IMR-90 (cell line): Measurements from ENCODE around the gene SMIM9. TPM values are rescaled to one million over a fixed set of nuclear protein-coding genes. Genes with fewer than 3 reads are reported as not detected.

Experiments
- ATAC-seq: fragments of 200-7000 bp; cut with Tn5 transposase; 2 replicates; pipeline ENCODE4 v1.9.1; 2020; ENCODE audit warnings: low read depth, mild to moderate bottlenecking, moderate library complexity
- BruUV-seq: library from RNA; stranded (reverse); fragments of 400-500 nt; replicated peaks from 2 replicates; lab custom pipeline; 2021; lab: Mats Ljungman, UMichigan
- CTCF ChIA-PET: fragments of 300-600 bp; formaldehyde crosslinking; extraction: SDS; loops from one replicate; lab custom pipeline; 2021; ENCODE audit warnings: antibody characterized with exemption; lab: Yijun Ruan, JAX
- POLR2A ChIA-PET: fragments of 300-600 bp; sonication (Branson Sonifier 250); formaldehyde crosslinking; loops from one replicate; lab custom pipeline; 2022; ENCODE audit warnings: antibody characterized with exemption; ENCODE audit not compliant: unreplicated experiment; lab: Charles Lee
- DNase-seq: peaks from one replicate; pipeline ENCODE4 v3.0.0; 2013
- H2AFZ ChIP-seq: replicated peaks from 2 replicates; pipeline ENCODE3; 2013; ENCODE audit warnings: low read length, mild to moderate bottlenecking; ENCODE audit not compliant: poor library complexity
- H2AK5ac ChIP-seq: 2 replicates; pipeline ENCODE4 v1.6.1; 2013; ENCODE audit warnings: low read depth, low read length, inconsistent platforms
- H2AK9ac ChIP-seq: replicated peaks from 2 replicates; pipeline ENCODE3; 2013; ENCODE audit warnings: mild to moderate bottlenecking, low read depth, low read length, moderate library complexity; ENCODE audit not compliant: poor library complexity
- H2BK120ac ChIP-seq: 2 replicates; pipeline ENCODE4 v1.6.1; 2013; ENCODE audit warnings: low read depth, low read length, inconsistent platforms
- H2BK15ac ChIP-seq: 3 replicates; pipeline ENCODE4 v1.6.1; 2013; ENCODE audit warnings: low read depth, low read length, inconsistent platforms
- H2BK20ac ChIP-seq: 2 replicates; pipeline ENCODE4 v1.6.1; 2013; ENCODE audit warnings: low read depth, mild to moderate bottlenecking, inconsistent platforms, low read length, moderate library complexity
- H2BK5ac ChIP-seq: 2 replicates; pipeline ENCODE4 v1.6.1; 2013; ENCODE audit warnings: mild to moderate bottlenecking, low read depth, low read length, inconsistent platforms; ENCODE audit not compliant: poor library complexity, severe bottlenecking
- H3K14ac ChIP-seq: replicated peaks from 2 replicates; pipeline ENCODE4 v1.6.1; 2013; ENCODE audit warnings: low read depth, low read length, inconsistent platforms
- H3K18ac ChIP-seq: 2 replicates; pipeline ENCODE4 v1.6.1; 2013; ENCODE audit warnings: low read depth, low read length, control low read depth
- H3K23ac ChIP-seq: 2 replicates; pipeline ENCODE4 v1.6.1; 2013; ENCODE audit warnings: low read depth, low read length, inconsistent platforms
- H3K27ac ChIP-seq: 2 replicates; pipeline ENCODE4 v1.5.1; 2013; ENCODE audit warnings: mild to moderate bottlenecking, control low read depth, low read length; ENCODE audit not compliant: insufficient read depth
- H3K27me3 ChIP-seq: 2 replicates; pipeline ENCODE4 v1.6.1; 2013; ENCODE audit warnings: low read length; ENCODE audit not compliant: control insufficient read depth, insufficient read depth
- H3K36me3 ChIP-seq: 2 replicates; pipeline ENCODE4 v1.6.1; 2013; ENCODE audit warnings: low read length, mixed read lengths; ENCODE audit not compliant: control insufficient read depth, insufficient read depth
- H3K4ac ChIP-seq: 2 replicates; pipeline ENCODE4 v1.6.1; 2013; ENCODE audit warnings: low read depth, low read length, inconsistent platforms
- H3K4me1 ChIP-seq: 2 replicates; pipeline ENCODE4 v1.6.1; 2013; ENCODE audit warnings: low read length, mixed read lengths; ENCODE audit not compliant: control insufficient read depth, insufficient read depth
- H3K4me2 ChIP-seq: 2 replicates; pipeline ENCODE4 v1.6.1; 2013; ENCODE audit warnings: low read depth, mild to moderate bottlenecking, control low read depth, low read length, moderate library complexity
- H3K4me3 ChIP-seq: 2 replicates; pipeline ENCODE4 v1.5.1; 2013; ENCODE audit warnings: low read depth, mild to moderate bottlenecking, control low read depth, low read length, moderate library complexity; ENCODE audit not compliant: insufficient read depth
- H3K56ac ChIP-seq: 2 replicates; pipeline ENCODE4 v1.6.1; 2013; ENCODE audit warnings: low read length, inconsistent platforms; ENCODE audit not compliant: insufficient read depth; ENCODE audit errors: extremely low read depth
- H3K79me1 ChIP-seq, 2 experiments: 2 replicates each; pipeline ENCODE4 v1.6.1; 2013; ENCODE audit warnings: low read length in 2 of 2, inconsistent platforms in 1 of 2, low read depth in 1 of 2
- H3K9ac ChIP-seq: 2 replicates; pipeline ENCODE4 v1.6.1; 2013; ENCODE audit warnings: low read depth, low read length, control low read depth
- H3K9me1 ChIP-seq: 2 replicates; pipeline ENCODE4 v1.6.1; 2013; ENCODE audit warnings: low read length, inconsistent platforms; ENCODE audit not compliant: insufficient read depth
- H3K9me3 ChIP-seq: 2 replicates; pipeline ENCODE4 v1.6.1; 2013; ENCODE audit warnings: low read length; ENCODE audit not compliant: control insufficient read depth, insufficient read depth
- H4K20me1 ChIP-seq: 2 replicates; pipeline ENCODE4 v1.6.1; 2013; ENCODE audit warnings: low read length, inconsistent platforms; ENCODE audit not compliant: insufficient read depth
- H4K5ac ChIP-seq: 2 replicates; pipeline ENCODE4 v1.6.1; 2013; ENCODE audit warnings: mild to moderate bottlenecking, low read depth, low read length, control low read depth
- H4K8ac ChIP-seq, 2 experiments: 2 replicates each; pipeline ENCODE4 v1.6.1; 2013; ENCODE audit warnings: low read depth in 2 of 2, low read length in 2 of 2, control low read depth in 1 of 2, inconsistent platforms in 1 of 2
- H4K91ac ChIP-seq: 2 replicates; pipeline ENCODE4 v1.6.1; 2013; ENCODE audit warnings: low read depth, low read length, inconsistent platforms; ENCODE audit not compliant: insufficient read depth
- BHLHE40 ChIP-seq: fragments of 150-350 bp; IDR thresholded peaks from 2 replicates; pipeline ENCODE4 v1.6.1; 2016; ENCODE audit warnings: mild to moderate bottlenecking, low read depth, low read length
- CEBPB ChIP-seq: IDR thresholded peaks from 2 replicates; pipeline ENCODE4 v1.6.1; 2012; ENCODE audit warnings: low read depth, low read length, improper control_type of control experiment
- CHD1 ChIP-seq: IDR thresholded peaks from 2 replicates; pipeline ENCODE4 v1.6.1; 2012; ENCODE audit warnings: low read depth, low read length, improper control_type of control experiment
- MAFK ChIP-seq: IDR thresholded peaks from 2 replicates; pipeline ENCODE4 v1.6.1; 2012; ENCODE audit warnings: low read depth, low read length, improper control_type of control experiment
- MXI1 ChIP-seq: IDR thresholded peaks from 2 replicates; pipeline ENCODE4 v1.6.1; 2012; ENCODE audit warnings: low read depth, mild to moderate bottlenecking, low read length, moderate library complexity, borderline replicate concordance
- NFE2L2 ChIP-seq: fragments of 150-350 bp; IDR thresholded peaks from 2 replicates; pipeline ENCODE4 v1.6.1; 2016; ENCODE audit warnings: low read depth, mild to moderate bottlenecking, low read length
- POLR2A ChIP-seq: IDR thresholded peaks from 2 replicates; pipeline ENCODE4 v1.6.1; 2012; ENCODE audit warnings: mild to moderate bottlenecking, low read depth, low read length
- RCOR1 ChIP-seq: IDR thresholded peaks from 2 replicates; pipeline ENCODE4 v1.6.1; 2012; ENCODE audit warnings: mild to moderate bottlenecking, low read length, improper control_type of control experiment; ENCODE audit not compliant: insufficient replicate concordance
- RFX5 ChIP-seq: IDR thresholded peaks from 2 replicates; pipeline ENCODE4 v1.8.0; 2012; ENCODE audit warnings: low read depth, mild to moderate bottlenecking, low read length, moderate library complexity
- WGBS, 2 experiments: methylation state at CpG; one replicate each; pipeline versions ENCODE4 v1.1.5 to v1.1.7; 2013; ENCODE audit warnings: missing lambda C conversion rate in 2 of 2; ENCODE audit not compliant: insufficient read length in 1 of 2; ENCODE audit errors: extremely low coverage in 2 of 2; 5-methylcytosine and 5-hydroxymethylcytosine counted together
- dilution Hi-C: fragments of 300-500 bp; cut with HindIII; formaldehyde crosslinking; loops from one replicate; pipeline ENCODE4 v1.14.3; 2018; ENCODE audit warnings: low sequenced_read_pairs; ENCODE audit not compliant: unreplicated experiment
- in situ Hi-C: fragments of 300-500 bp; cut with MboI; formaldehyde crosslinking; loops from 3 replicates; pipeline ENCODE4 v1.14.3; 2019; ENCODE audit warnings: low sequenced_read_pairs, inconsistent platforms, mixed read lengths
- intact Hi-C: fragments of 100-400 bp; cut with micrococcal nuclease; formaldehyde crosslinking; loops from 2 replicates; pipeline ENCODE4 v1.10.0; 2022
- polyA plus RNA-seq, 3 experiments: library from polyadenylated mRNA; depleted of rRNA; stranded (reverse); fragments of >200 nt; gene quantifications; 2 replicates each; pipeline ENCODE4 v1.2.3, GENCODE V29; 2012; ENCODE audit warnings: low replicate concordance in 1 of 3
- total RNA-seq: library from RNA; depleted of rRNA; stranded (reverse); fragments of >200 nt; gene quantifications from 2 replicates; pipeline ENCODE4 v1.2.3, GENCODE V29; 2012
- TF ChIP-seq, protein P1 (sequence below): fragments of 150-350 bp; IDR thresholded peaks from 2 replicates; pipeline ENCODE4 v1.6.1; 2017; ENCODE audit warnings: mild to moderate bottlenecking, antibody characterized with exemption, low read length, low read depth
- TF ChIP-seq, protein P2 (sequence below): conservative IDR thresholded peaks from 2 replicates; pipeline ENCODE4 v1.5.1; 2012; ENCODE audit warnings: mild to moderate bottlenecking, low read depth, low read length, improper control_type of control experiment

The SMIM9 gene
- total and polyA plus RNA-seq, 2 of the 4 experiments (the other 2 are of a cell fraction): not detected

DNA sequence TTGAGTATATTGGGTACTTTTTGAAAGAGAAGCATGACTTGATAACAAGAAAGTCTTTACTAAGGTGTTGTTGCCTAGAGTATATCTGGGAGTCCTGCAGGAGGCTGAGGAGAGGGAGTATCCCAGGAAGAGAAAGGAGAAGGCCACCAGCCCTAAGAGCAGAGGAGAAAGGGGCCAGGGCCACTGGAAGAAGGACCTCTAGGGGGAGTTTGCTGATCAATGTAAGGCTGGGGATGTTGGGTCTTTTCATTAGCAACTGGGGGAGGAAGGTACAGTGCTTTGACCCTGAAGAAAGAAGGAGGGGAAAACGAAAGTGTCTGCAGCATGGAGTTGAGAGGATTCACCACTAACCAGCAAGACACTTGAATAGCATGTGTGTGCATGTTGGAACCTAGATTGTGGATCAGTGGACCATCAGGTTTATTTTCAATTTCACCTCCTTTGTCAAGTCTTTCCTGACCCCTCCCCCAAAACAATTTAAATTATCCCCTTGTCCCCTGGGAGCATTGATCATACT lies 4.5 kb downstream of the SMIM9 start:
- Histone ChIP-seq H4K8ac (no peak overlapping the region), H3K9ac (no peak overlapping the region), H3K4me2 (0 out of 2 replicates have a peak overlapping the region, but pooled peaks have one; percentile 35), H2AK5ac (no peak overlapping the region), H3K27me3 (no peaks in the 10 kb centered on the region), H2BK5ac (no peak overlapping the region), H3K27ac (no peak overlapping the region), H3K9me3 (peaks cover 2% of the 10 kb centered on the region; the same call in 1 of the 2 replicates), H4K91ac (no peak overlapping the region), H3K56ac (no peak overlapping the region), H3K36me3 (no peaks in the 10 kb centered on the region), H2BK15ac (no peak overlapping the region), H2AK9ac (no peak overlapping the region), H3K23ac (no peak overlapping the region), H4K5ac (no peak overlapping the region), H2BK120ac (no peak overlapping the region), H3K9me1 (no peaks in the 10 kb centered on the region), H2BK20ac (no peak overlapping the region), H3K14ac (no peak overlapping the region), H3K4me3 (no peak overlapping the region), H3K4me1 (no peaks in the 10 kb centered on the region), H2AFZ (no peak overlapping the region), H3K4ac (no peak overlapping the region), H3K79me1 (no peaks in the 10 kb centered on the region), H4K20me1 (no peaks in the 10 kb centered on the region), H3K18ac (no peak overlapping the region)
- no CpG with 5 or more reads among the region's 1 CpG for whole genome bisulfite sequencing, 2 experiments
- in situ Hi-C loops (no loop called here), dilution Hi-C loops (no loop called here), intact Hi-C loops (no loop called here)
- ATAC-seq (no peak), DNase-seq (no peak)
- POLR2A ChIA-PET: no interaction called here
- CTCF ChIA-PET: no interaction called here
- no TSS peak for BruUV-seq
- TF ChIP-seq RFX5 (no peak), MXI1 (no peak), RCOR1 (no peak), CHD1 (no peak), NFE2L2 (no peak), MAFK (no peak), CEBPB (no peak), BHLHE40 (no peak), POLR2A (no peak)
- TF ChIP-seq, protein P1, sequence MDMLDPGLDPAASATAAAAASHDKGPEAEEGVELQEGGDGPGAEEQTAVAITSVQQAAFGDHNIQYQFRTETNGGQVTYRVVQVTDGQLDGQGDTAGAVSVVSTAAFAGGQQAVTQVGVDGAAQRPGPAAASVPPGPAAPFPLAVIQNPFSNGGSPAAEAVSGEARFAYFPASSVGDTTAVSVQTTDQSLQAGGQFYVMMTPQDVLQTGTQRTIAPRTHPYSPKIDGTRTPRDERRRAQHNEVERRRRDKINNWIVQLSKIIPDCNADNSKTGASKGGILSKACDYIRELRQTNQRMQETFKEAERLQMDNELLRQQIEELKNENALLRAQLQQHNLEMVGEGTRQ: no peak
- TF ChIP-seq, protein P2, sequence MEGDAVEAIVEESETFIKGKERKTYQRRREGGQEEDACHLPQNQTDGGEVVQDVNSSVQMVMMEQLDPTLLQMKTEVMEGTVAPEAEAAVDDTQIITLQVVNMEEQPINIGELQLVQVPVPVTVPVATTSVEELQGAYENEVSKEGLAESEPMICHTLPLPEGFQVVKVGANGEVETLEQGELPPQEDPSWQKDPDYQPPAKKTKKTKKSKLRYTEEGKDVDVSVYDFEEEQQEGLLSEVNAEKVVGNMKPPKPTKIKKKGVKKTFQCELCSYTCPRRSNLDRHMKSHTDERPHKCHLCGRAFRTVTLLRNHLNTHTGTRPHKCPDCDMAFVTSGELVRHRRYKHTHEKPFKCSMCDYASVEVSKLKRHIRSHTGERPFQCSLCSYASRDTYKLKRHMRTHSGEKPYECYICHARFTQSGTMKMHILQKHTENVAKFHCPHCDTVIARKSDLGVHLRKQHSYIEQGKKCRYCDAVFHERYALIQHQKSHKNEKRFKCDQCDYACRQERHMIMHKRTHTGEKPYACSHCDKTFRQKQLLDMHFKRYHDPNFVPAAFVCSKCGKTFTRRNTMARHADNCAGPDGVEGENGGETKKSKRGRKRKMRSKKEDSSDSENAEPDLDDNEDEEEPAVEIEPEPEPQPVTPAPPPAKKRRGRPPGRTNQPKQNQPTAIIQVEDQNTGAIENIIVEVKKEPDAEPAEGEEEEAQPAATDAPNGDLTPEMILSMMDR: no peak
